HG02678 (cell line): ENCODE data around the gene REPS2.

Experiments
- ATAC-seq: cut with Tn5 transposase; IDR thresholded peaks from one replicate; pipeline ENCODE4 v1.9.1; 2021; ENCODE audit warnings: mild to moderate bottlenecking, moderate library complexity; ENCODE audit not compliant: unreplicated experiment

REPS2 gene

GRCh38 chrX:17031827-17032226 is 85.4 kb downstream of the REPS2 start:
- no peak for ATAC-seq

GRCh38 chrX:17032351-17032750 is 85.9 kb downstream of the REPS2 start:
- ATAC-seq, result no peak

- no peak for ATAC-seq
These were observed 86.8 kb downstream of the REPS2 start for GRCh38 chrX:17033225-17033624.

- no peak for ATAC-seq
These were observed 88.7 kb downstream of the REPS2 start for GRCh38 chrX:17035111-17035510.

GRCh38 chrX:17036171-17036961 is 89.9 kb downstream of the REPS2 start:
- ATAC-seq, result no peak

- no peak for ATAC-seq
These were observed 91.8 kb downstream of the REPS2 start for GRCh38 chrX:17038277-17038676.

GRCh38 chrX:17038681-17039161 is 92.3 kb downstream of the REPS2 start:
- ATAC-seq, result no peak

GRCh38 chrX:17039826-17040225 is 93.4 kb downstream of the REPS2 start:
- no peak for ATAC-seq

GRCh38 chrX:17040711-17041110 is 94.3 kb downstream of the REPS2 start:
- no peak for ATAC-seq

GRCh38 chrX:17042037-17042436 is 95.6 kb downstream of the REPS2 start:
- ATAC-seq, result no peak

- no peak for ATAC-seq
These were observed 100.1 kb downstream of the REPS2 start for GRCh38 chrX:17046478-17047097.

GRCh38 chrX:17047224-17047623 is 100.8 kb downstream of the REPS2 start:
- no peak for ATAC-seq

GRCh38 chrX:17052210-17052609 is 105.8 kb downstream of the REPS2 start:
- no peak for ATAC-seq

GRCh38 chrX:17052793-17053192 is 106.3 kb downstream of the REPS2 start:
- no peak for ATAC-seq

GRCh38 chrX:17053502-17053901 is 107.0 kb downstream of the REPS2 start:
- ATAC-seq, result no peak

GRCh38 chrX:17056868-17057608 is 110.6 kb downstream of the REPS2 start:
- no peak for ATAC-seq

GRCh38 chrX:17062065-17062464 is 115.6 kb downstream of the REPS2 start:
- no peak for ATAC-seq

- ATAC-seq, result no peak
These were observed 118.6 kb downstream of the REPS2 start for GRCh38 chrX:17065100-17065499.

GRCh38 chrX:17067534-17067933 is 121.1 kb downstream of the REPS2 start:
- no peak for ATAC-seq

GRCh38 chrX:17072301-17072700 is 125.8 kb downstream of the REPS2 start:
- ATAC-seq, result no peak

- ATAC-seq, result no peak
These were observed 126.3 kb downstream of the REPS2 start for GRCh38 chrX:17072721-17073230.
